SIG-M5 (cell line): ENCODE measurements around the gene FRMD4A.

Experiments
- DNase-seq: peaks from one replicate; lab custom pipeline; 2025; lab: John Stamatoyannopoulos, UW

FRMD4A gene

DNA sequence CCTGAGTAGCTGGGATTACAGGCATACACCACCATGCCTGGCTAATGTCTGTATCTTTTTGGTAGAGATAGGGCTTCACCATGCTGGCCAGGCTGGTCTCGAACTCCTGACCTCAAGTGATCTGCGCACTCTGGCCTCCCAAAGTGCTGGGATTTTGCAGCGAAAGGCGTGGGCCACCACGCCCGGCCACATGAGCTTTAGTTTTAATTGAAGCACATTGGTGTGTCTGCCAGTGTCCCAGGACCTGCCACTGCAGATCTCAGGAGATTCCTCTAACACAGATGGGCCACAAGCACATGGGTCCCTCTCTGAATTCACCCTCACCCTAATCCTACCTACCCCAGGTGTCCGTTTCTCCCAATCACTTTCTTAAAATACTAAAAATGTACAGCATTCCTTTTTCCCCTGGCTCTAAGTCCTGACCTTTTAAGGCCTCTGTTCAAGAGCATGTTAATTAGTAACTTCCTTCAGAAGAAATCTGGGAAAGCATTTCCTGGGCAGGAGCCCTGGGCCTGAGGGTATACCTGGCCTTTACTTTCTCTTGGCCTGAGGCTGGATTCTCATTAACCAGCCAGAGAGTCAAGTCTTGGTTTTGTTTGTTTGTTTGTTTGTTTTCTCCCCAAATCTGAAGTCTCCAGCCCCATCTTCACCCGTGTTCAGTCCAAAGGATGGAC is 661.4 kb downstream of the FRMD4A start:
- no peak for DNase-seq

DNA sequence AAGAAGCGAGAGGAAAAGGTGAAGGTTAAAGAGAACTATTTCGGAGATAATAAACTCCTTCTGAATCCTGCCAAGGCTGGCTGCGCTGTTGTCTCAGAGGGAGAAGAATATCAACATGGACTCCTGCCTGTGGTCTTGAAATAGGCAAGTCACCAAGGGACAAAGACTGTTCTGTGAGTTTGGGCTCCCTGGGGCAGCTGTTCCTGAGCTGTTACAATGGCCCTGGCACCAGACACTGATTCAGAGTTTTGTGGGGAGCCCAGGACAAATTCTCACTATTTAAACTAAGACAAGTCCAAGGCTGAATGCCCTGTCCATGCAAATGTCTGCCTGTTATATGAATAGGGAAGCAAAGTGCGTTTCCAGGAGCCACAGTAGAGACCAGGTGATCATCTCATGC is 662.6 kb downstream of the FRMD4A start:
- no peak for DNase-seq

DNA sequence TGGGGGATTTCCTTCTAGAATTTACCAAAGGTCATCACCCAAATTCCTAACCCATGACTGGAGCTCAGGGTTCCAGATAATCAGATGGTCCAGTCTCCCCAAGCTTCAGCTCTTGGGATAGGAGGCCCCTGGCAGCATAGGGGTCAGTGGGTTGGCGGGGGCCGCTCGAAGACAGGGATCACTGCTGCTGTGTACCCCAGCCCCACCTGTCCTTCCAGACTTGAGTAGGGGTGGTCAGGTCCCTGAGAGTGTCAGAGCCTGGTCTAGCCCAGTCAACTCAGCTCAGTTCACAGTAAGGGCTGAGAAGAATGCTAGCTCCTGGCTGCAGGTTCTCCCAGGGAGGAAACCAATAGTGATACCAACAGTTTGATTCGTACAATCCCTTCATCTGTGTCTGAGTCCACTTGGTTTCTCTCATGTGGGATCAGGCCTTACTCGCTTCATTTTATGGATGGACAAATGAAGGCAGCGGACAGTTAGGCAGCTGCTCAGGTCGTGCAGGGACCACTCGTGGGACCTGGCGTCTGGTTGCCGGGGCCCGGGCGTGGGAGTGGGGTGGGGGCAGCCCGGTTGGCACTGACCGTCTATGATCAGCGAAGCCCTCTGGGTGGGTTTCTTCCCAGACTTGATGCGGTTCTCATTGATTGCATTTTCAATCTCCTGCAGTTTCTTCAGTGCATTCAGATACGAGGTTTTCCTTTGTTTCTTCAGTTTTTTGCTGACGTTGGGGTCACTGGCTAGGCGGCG is 665.0 kb downstream of the FRMD4A start:
- DNase-seq: no peak

DNA sequence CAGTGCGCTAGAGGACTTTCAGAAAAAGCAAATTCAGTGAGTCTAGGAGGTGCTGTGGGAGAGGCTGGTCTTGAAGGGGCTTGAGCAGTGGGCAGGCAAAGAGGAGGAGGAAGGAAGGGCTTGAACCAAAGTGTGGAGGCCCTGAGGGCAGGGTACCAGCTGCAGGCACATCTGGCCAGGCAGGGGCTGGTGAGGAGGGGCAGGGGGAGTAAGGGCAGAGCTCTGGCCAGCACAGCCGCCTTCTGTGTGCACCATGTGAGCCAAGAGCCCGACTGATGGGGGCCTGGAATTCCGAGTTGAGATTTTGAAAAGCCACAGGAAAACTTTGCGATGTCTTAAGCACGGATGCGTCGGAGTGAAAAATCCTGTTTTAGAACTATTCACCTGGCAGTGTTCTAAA is 669.5 kb downstream of the FRMD4A start:
- DNase-seq: no peak

DNA sequence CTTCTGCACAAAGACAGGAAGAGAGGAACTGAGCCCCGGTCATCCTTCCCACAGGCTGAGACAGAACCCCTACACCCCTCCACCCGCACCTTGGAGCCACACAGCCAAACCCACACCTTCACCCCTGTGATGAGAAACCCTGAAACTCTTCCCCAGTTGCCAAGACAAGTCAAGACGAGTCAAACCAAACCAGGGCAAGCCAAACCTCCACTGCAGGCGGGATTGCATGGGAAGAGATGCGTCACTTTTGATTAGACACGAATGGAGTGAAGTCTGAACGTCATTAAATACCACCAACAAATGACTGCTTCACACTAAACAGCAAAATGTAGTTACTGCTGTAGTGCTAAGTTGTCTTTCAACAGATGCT is 670.2 kb downstream of the FRMD4A start:
- no peak for DNase-seq

DNA sequence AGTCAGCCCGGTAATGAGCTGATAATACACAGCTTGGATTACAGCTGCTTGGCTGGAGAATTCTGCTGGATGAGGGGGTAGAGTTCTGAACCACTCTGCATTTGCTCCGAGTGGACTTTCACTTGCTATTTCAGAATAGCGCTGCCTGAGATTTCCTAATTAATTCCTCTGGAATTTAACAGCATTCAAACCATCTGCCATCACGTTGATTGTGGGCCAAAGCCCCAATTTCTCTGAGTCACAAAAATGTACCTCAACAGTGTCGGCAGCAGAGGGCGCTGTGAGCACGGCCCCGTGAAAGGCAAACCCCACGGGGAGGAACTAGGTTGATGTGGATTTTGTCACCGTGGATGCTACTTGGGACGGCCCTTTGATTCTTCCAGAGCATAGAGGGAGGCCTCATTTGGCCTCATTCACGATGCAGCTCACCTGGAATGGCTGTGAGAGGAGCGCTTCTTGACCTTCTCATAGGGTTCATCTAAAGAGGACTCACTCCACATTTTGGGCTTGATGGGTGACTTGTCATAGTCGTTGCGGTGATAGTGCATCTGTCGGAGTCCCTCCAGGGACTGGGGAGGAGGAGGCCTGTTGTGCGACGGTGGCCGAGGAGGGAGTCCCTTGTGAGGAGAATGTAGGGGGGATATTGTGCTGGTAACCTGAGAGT is 670.7 kb downstream of the FRMD4A start:
- DNase-seq: no peak

DNA sequence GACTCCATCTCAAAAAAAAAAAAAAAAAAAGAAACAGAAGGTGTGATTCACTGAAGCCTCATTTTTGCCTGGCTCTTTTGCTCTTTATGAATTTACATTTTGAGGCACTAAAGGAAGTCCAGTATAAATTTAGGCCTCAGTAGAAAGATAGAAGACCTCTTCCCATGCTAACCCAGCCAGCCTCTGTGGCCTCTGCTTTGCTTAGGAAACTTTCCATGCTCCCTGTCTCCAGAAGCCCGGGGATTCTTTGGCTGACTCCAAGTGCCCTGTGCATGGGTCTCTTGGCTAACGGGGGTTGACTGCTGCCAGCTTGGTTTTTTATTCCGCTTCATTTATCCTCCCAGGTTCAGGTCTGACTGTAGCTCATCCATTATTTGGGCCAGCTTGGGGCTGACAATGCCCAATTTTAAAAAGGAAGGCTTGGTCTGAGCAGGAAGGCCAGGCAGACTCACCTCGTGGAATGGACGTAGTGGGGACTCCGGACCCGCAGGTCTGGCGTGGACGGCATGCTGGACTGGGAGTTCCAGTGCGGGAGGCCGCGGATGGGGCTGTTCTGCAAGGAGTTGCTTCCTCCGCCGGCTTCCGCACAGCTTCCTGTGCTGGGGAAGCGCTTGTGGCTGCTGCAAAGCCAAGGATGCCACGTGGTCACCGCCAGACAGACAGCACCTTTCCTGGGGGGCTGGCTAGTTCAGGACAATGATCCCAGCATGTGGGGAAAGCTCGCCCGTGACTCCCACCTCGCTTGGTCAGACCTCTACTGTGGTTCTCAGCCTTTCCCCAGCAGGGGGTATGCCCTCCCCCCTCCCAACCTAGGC is 671.6 kb downstream of the FRMD4A start:
- no peak for DNase-seq

DNA sequence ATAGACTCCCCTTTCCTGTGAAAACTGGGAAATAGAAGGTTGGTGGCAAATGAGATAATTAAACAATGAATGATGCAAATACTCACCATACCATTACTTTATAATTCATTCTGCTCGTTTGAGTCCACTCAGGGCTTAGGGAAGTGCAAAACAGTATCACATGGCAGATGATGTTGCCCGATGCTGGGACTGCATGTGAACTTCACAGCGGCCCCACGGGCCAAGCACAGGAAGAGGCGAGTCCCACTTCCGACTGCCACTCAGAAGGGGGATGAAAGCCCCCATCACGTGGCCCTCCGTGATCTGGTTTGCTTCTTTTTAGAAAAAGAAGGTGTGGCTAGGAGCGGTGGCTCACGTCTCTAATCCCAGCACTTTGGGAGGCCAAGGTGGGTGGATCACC is 672.5 kb downstream of the FRMD4A start:
- no peak for DNase-seq

DNA sequence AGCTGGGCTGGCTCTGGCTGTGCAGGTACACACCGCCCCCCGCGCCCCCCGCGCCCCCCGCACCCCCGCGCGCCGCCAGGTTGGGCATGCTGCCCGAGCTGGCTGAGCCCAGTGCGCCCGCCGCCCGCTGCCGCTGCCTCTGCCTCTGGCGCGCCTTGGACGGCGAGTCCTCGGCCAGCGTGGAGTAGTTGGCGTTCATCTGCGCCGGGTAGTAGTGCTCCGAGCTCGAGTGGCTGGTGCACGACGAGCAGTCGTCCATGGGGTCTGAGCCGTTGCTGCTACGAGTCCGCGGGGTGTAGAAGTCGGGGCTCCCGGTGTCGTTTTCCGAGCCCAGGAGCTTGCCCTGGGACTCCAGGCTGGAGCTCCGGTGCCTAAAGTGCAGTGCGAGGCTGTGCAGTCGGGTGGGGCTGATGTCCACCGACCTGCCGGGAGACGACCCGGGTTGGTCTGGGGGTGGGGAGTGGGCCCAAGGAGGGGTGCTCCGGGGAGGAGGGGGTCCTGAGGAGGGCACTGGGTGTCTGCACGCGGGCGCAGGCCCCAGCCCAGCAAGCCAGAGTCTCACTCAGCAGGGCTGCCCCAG is 673.5 kb downstream of the FRMD4A start:
- DNase-seq: no peak

DNA sequence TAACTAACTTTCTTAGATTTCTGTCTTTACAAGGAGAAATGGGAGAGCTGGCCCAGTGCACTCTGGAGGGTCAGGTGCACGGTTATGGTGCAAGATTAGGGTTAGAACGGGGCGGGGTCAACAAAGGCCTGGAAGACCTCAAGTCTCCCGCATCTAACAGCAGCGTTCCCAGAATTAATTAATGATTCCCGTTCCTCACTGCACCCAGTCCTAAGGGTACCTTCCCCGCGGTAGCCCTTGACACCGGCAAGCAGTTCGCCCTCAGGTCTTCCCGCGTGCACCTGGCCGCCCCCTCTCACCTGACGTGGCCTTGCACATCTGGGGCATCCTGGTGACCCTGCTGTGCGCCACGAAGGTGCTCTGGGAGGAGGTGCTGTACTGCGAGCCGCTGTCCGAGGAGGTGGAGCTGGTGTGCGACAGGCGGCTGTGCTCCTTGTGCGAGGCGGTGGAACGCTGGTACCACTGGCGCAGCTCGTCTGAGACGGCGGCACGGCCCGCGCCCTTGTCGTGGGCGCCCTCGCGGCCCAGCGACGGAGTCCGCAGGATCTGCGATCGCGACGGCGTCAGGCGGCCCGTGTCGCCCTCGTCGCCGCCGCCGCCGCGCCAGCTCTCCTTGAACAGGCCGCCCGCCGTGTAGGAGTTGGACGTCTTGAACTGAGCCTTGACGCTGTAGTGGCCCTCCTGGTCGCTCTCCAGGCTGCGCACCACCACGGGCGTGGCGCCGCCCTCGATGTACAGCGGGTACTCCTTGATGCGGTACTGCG is 674.2 kb downstream of the FRMD4A start:
- DNase-seq: no peak

DNA sequence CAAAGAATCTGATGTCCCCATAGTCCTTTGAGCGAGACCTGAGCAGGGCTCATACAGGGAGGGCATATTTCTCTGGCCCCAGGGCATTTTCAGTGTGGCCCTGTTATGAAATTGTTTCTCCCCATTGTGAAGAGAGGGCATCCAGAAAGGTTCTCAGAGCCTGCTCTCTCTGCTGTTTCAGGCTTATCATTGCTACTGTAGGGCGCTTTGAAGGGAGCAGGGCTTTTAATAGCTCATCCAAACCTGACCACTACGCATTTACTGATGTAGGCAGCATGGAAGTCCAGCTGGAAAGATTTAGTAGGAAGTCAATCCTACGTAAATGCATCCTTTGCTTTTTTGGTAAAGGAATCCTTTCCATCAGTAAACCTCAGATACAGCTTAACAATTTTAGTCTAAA is 675.9 kb downstream of the FRMD4A start:
- no peak for DNase-seq

DNA sequence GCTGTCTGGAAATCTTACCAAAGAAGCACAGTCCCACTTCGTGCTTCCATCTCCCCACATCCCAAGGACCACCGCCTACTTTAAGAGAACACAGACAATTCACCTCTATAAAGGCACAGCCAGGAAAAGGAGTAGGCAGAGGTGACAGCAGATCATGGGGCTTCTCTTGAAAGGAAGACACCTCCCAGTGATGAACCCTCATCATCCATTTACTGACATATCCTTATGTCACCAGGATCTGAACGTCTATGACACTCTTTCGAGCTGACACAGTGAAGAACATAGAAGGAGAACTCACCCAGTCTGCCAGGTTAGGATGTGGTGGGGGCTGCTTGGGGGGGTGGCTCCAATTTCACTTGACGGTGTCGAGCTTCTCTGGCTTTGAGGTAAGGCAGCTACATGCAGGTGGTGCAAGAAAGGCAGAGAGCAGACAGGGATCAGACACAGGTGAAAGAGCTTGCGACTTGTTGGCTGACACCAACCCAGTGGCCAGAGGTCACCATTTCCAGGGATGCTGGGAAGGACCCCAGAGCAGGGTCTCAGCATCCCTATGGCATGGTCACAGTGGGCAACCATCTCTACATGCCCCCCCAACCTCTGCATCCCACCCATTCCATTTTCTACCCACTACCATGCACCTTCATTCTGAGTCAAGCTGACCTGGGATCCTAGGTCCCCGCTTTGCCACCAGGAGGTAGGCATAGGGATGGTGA is 676.5 kb downstream of the FRMD4A start:
- DNase-seq: no peak

DNA sequence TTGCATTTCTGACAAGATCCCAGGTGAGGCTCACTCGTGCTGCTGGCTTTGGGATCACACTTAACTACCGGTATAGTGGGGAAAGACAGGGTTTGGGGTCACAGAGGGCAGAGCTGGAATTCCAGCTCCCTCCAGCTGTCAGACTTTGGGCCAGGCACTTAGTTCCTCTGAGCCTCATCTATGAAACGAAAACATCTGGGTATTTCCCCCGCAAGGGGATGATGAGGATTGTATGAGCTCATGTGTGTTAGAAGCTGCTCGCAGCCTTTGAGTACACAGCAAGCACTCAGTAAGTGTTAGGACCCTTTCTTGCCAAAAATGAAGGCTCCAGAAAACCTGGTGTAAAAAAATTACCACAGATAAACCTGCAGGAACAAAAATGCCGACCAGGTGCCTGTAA is 677.9 kb downstream of the FRMD4A start:
- no peak for DNase-seq

DNA sequence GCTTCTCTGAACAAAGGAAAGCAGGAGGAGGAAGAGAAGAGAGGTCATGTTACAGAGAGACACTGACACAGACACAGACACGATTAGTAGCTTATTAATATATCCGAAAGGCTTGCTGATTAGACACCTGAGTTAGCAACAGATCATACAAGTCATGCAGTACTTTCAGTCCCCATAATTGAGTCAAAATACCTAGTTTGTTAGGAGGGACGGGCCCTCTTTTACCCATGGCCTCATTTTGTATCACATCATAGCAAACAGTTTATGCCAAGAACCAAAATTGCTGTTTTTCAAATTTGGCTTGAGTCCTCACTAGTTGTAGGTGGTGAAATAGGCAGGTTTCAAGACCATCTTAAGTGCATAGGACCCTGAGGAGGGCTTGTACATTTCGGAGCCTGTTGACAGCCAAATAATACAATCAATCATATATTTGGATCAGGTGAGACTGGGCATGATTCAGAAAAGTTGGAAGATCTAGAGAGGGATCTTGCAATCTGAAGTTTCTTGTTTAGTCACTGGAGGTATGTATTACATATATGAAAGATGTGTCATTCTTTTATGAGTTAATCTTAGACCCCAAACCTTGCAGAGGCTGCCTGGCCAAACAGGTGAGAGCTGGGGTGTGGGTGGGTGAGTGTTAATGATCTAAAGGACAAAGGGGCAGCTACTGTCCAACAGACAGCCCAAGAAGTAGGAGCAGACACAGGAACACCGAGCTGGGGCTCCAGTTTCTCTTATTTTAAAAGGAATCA is 678.6 kb downstream of the FRMD4A start:
- DNase-seq: no peak

DNA sequence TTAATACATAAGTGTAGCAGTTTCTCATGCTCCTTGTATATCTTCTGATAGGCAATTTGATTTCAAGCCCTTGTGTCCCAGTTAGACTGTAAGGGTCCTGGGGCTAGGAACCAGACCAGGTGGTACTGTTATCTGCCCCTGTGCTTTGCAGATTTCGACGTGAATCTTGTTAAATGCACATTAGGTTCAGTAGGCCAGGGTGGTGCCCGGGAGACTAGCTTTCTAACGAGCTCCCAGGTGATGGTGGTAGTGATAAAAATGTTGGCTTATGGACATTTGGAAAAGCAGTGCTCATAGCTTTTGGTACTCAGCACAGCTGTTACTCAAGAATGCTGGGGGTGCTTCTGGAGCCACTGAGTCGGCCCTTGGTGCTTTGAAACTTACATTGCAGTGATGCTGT is 679.8 kb downstream of the FRMD4A start:
- DNase-seq: no peak

DNA sequence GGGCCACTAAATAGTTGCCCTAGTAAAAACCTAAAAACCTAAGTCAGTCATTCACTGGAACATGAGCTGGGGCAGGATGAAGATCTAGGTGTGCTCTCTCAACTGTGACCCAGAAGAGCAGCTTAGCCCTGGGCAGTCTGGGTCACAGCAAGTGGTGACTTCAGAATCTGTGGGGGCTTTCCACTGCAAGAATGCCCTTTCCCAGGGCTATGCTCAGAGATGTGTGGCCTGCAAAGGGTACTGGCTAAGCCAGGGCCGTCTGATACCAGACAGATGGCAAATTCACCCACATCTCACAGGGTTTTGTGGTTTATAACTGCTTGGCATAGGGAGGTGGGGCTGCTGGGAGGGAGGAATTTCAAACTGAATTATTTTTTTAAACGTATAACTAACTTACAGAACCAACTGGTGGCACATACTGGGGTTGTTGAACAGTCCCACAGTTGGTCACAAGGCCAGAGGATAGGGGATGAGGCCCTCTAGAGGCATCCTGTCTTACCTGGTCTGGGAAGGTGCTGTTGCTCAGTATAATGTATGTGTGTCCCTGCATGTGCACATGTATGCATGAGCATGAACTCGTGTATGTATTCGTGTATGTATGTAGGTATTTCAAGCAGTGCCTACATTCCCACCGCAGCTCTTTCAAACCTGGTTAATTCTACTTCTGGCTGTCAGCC is 680.7 kb downstream of the FRMD4A start:
- DNase-seq: no peak

DNA sequence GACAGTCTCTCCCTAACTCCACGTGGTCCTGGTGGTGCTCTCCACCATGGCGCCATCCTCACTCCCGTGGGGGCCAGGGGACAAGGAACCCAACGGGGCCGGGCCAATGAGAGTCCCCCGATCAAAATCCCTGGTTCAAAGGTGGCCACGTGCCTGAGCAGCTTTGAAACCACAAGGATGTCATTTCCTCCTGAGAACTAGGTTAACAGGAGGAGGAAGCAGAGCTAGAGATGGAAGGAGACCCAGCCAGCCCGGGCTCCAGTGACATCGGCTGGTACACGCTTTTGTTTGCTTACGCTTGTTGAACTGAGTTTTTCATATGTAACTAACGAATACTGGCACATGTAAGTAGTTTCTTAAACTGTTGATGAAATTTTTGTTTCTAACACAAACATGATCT is 682.3 kb downstream of the FRMD4A start:
- DNase-seq: no peak

DNA sequence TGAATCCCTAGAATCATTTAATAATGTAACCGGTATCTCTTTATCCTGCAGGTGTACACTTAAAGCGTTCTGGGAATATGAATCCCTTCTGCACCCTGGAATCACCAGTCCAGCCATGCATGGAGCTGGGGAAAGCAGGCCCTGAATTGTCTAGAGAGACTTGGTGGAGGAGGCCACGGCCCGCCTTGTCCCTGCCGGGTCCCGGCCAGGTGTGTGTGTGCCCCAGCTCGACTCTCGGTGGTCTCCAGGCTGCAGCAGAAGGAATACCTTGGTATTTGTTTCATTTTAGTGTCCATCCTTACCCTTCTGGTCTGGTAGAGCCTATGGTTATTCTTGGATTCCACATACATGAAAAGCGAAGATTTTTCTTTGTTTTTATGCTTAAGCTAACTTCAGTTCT is 685.9 kb downstream of the FRMD4A start:
- no peak for DNase-seq

DNA sequence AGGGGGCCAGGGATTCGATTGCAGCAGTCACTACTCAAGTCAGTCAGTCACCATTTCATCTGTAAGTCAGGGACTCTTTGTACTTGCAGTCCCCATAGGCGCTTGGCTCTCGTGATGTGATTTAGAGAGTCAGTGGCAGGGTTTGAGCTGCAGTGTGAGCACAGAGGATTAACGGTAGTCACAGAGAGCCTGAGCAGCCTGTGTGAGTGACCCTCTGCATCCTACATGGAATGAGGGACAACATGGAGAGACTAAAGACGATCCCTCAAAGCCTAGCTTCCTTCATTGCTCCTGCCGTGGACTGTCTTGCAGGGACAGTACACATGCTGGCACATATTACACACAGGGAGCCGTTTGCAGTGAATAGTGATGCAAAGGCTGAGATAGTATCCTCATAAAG is 687.7 kb downstream of the FRMD4A start:
- no peak for DNase-seq
